COLO829 (cell line): ENCODE results near the gene GRIN2B.

Source experiments
- DNase-seq: peaks from one replicate; pipeline ENCODE4 v3.0.0; 2012; ENCODE audit warnings: low spot score

The GRIN2B gene

GRCh38 chr12:13981296-13981962, at the start of gene GRIN2B:
Gene GRIN2B, minus strand, starts transcription at chr12:13981602. Its CDS starts 115,394 bp downstream, at chr12:13866208.
- DNase-seq: no peak

DNA sequence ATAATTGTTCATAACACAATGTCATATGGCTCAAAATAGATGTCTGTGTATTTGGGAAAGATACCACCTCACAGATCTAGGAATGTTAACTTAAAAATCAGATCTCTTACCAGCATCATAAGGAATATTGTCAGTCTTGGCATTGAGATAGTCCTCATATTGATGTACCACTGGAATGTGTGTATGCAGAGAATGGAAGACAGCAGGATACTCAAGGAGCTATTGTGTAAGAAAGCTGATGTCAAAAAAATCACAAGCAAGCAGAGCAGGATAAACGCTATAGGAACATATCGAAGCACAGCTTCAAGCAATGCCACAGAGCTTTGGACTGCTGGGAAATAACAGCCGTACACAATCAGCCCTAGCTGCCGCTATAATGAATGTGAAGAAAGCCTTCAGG, 45.1 kb upstream of the GRIN2B start:
- no peak for DNase-seq

DNA sequence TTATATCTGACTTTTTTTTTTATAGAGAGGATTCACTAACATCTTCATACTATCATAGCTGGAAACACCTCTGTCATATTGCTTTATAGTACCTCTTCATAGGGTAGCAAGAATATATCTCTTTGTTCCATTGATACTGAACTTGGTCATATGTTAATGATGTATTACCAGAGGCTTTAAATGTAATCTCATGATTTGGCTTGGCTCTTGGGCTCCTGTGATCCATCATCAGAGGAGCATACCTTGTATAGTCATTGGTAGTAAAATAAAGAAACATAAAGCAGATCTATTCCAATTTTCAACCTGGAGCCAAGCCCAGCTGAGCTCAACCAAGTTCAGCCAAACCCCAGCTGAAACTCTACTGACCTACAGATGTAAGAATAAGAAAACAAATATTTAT, 43.2 kb upstream of the GRIN2B start:
- DNase-seq: no peak

DNA sequence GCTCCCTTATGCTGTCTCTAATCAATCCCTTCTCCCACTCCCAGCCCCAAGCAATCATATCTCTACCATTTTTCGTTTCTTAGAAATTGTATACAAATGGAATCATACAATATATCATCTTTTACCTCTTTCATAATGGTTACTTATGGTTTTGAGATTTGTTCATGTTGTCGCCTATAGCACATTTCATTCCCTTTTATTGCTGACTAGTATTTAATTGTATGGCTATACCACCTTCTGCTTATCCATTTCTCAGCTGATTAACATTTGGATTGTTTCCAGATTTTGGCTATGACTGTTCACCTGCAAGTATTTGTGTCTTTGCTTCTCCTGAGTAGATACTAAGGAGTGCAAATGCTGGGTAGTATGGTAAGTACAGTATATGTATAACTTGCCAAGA, 36.7 kb upstream of the GRIN2B start:
- DNase-seq: no peak

DNA sequence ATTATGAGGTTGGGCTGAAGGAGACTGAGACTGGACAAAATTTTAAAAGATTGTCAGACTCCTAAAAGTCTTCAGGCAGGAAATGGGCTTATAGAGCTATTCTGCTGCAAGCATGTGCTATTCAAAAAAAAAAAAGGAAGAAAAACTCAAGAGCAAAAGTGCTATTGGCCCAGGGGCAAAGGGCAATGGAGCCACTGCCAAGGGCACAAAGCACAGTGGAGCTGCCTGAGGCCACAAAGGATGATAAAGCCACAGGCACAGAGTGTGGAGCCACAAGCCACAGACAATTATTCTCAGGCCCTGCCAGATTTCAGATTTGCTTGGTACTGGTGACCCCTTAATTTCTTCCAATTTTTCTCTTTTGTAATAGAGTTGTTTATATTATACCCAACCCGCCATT, 29.6 kb upstream of the GRIN2B start:
- DNase-seq: no peak

- DNase-seq: no peak
Measured at GRCh38 chr12:14007639-14008038, 26.2 kb upstream of the GRIN2B start.

DNA sequence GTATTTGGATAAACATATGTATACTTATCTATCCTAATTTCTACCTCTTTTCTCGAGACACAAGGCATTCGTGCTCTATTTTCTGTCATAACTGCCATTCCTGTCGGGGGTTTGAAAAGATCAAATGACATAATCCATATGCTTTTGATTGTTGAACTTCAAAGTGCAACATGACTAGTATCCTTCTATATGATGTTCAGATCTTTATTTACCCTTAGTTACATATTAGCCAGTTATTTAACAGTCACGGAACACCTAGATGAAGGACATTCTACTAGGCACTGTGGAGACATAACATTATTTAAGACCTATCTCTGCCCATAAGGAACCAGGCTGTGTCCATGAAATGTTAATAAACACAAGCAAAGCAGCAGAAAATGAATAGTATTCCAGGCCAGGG, 11.2 kb upstream of the GRIN2B start:
- DNase-seq: no peak

- DNase-seq: no peak
Measured at GRCh38 chr12:13992106-13992505, 10.7 kb upstream of the GRIN2B start.

DNA sequence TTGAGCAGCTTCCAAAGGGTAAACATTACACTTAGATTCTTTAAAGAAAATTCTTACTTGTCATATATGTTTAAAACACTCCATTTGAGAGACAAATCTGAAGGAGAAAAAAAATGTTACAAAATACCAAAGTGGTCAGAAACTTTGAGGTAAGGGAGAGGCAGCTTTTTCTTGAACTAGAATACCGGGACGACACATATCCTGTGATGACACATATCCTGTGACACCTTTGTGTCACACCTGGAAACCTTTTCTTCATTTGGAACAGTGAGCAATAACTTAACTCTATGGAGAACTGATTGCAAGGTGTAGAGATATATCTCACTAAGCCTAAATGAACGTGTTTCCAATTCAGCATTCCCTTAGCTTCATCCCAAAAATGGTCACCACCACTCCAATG, 4.6 kb upstream of the GRIN2B start:
- no peak for DNase-seq

- no peak for DNase-seq
Measured at GRCh38 chr12:13981990-13982389, 588 bp upstream of the GRIN2B start.

GRCh38 chr12:13980538-13981295, 685 bp downstream of the GRIN2B start:
- no peak for DNase-seq

DNA sequence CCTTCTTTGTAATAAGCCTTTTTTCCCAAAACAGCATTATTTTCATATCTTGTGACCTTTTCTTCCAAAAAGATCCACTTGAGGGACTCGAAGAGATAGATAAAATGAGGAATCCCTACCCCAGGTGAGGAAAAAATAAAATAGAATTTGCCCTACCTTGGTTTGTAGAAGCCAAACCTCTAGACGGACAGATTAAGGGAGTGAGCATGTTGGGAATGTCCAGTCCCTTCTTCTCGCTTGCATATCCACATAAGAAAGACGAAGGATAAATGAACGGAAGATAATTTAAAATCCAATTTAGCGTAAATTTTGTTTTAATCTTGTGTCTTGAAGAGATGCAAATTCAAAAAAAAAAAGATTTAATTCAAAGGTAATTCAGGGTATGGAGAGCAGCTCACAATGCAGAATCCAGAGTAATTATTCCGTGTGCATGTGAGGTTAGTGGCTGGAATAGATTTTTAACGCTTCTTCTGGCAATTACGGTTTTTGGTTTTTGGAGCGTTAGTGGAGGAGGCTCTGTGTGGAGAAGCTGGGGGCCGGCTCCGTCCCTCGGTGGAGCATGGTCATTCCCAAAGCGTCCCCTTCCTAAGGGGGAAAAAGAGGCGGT, 1.5 kb downstream of the GRIN2B start:
- DNase-seq: no peak

GRCh38 chr12:13978876-13979275, 2.5 kb downstream of the GRIN2B start:
- DNase-seq: no peak

GRCh38 chr12:13976880-13977279, 4.5 kb downstream of the GRIN2B start:
- no peak for DNase-seq

DNA sequence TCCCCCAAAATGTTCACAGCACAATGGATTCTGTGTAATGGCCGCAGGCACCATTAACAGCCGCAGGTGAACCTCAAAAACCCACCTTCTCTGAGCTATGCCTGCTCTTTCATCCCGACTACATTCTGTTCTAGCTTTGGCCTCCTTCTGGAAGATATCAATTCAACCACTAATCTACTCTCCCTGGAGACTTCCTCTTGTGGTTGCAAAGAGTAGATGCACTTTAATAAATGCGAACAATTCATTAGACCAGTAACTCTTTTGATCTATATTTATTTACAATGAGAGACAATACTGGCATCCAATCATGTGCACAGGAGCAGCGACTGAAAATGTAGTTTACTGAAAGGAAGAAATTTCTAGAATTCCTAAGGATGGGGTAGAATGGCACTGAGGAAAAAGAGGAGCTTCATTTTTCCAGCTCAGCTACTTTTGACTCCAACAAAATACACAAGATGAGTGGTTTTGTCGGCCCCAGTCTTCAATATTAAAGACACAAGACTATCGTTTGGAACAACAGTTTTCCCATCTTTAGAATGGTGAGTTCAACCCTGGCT, 5.3 kb downstream of the GRIN2B start:
- DNase-seq: peak; percentile 35

DNA sequence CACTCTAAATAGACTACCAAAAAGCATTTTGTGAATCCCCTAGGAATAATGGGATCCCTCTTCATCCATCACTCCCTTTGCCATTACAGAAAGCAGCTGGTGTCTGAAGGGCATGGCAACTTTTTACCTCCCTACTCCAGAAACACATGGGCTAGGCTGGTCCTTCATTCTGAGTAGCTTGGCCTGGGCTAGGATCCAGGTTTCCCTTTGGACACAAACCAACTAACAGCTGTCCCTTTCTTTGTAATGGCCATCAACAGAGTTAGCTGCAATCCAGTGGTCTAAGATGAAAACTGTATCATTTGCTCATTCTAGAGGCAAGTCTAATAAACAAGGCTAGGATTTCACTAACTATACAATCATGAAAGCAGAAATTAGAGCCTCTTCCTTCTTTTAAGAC, 7.4 kb downstream of the GRIN2B start:
- DNase-seq: no peak

- DNase-seq: no peak
Measured at GRCh38 chr12:13970803-13971202, 10.6 kb downstream of the GRIN2B start.

GRCh38 chr12:13968281-13968680, 13.1 kb downstream of the GRIN2B start:
- DNase-seq: no peak

DNA sequence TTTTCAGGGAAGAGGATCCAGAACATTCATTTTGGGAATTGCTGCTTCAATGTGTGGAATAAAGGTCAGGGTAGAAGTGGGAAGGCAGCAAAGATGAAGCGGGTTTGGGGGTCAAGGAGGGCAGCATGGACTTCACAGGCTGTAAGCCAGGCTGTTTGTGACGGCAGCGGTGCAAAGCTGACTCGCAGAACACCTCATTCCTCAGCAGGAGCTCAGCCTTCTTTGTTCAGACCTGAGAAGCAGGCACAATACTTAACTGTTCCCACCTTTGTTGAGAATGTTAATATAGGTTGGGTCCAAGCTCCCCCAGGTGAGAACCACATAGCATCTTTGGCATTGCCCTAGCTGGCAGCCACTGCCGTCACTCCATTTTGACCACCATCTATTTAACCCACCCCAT, 16.7 kb downstream of the GRIN2B start:
- no peak for DNase-seq

DNA sequence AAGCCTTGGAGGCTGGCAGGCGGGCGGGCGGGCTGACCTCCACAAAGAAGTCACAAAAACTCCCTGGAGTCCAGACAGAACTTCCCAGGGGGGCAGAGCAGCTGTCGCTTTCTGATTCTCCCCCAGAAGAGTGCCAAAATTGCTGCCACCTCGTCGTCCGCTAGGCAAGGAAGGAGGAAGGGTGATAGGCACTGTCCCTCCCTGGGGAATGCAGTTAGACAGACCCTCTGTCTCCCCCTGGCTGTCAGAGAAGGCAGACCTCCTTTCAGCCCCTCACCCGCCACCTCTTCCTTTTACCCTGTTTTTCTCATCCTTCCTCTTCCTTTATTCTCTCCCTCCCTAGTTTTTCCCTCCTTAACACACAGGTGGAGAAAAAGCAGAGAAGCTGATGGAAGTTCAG, 18.7 kb downstream of the GRIN2B start:
- DNase-seq: peak; percentile 27

DNA sequence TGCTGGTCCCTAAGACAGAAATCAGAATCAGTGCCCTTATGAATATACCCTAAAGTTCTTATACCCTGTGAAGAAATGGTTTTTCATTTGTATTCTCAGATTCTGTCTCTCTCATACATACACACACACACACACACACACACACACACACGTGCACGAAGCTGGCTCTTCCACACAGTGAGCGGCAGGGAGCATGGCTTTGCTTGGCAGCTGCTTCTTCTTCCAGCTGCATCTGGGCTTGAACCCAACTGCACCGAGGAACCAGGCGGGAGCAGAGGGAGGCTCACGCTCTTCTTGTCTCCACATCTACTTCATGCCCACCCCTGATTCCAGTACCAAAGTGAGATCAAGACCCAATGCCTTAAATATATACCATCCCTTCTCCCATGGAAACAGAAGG, 19.4 kb downstream of the GRIN2B start:
- no peak for DNase-seq

DNA sequence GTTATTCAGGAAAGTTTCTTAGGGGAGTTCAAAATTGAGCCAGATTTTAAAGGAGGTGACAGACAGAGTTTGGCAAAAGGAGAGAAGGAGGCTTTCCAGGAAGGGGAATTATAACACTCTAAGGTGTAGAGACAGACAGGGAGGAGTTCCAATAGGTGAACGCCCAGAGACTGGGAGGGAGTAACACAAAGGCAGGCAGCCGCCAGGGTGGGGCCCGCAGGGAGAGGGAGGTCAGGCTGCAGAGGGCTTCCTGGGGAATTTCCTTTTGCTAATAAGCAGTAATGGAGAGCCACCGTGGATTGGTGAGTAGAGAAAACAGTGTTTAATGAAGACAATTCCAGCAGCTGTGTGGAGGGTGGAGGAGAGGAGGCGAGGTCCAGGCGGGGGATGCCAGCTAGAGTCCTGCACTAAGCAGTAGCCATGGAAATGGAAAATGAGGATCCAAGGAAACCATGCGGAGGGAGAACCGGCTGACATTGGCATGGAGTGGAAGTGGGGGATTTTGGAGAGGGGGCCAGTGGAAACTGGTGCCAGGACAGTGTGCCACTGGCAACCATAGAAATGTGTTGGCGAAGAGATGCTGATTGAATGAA, 22.2 kb downstream of the GRIN2B start:
- no peak for DNase-seq

GRCh38 chr12:13957576-13957975, 23.8 kb downstream of the GRIN2B start:
- no peak for DNase-seq
